Measurements from ENCODE around the gene IFT20. TPM values are rescaled to one million over a fixed set of nuclear protein-coding genes. Genes with fewer than 3 reads are reported as not detected.

IFT20 gene
- total and polyA plus RNA-seq, 9 of the 15 experiments (the other 6 are each of a cell fraction or from before 2014, with no cell fraction given) = 11.2 to 38.6 (median 20.1) TPM

DNA sequence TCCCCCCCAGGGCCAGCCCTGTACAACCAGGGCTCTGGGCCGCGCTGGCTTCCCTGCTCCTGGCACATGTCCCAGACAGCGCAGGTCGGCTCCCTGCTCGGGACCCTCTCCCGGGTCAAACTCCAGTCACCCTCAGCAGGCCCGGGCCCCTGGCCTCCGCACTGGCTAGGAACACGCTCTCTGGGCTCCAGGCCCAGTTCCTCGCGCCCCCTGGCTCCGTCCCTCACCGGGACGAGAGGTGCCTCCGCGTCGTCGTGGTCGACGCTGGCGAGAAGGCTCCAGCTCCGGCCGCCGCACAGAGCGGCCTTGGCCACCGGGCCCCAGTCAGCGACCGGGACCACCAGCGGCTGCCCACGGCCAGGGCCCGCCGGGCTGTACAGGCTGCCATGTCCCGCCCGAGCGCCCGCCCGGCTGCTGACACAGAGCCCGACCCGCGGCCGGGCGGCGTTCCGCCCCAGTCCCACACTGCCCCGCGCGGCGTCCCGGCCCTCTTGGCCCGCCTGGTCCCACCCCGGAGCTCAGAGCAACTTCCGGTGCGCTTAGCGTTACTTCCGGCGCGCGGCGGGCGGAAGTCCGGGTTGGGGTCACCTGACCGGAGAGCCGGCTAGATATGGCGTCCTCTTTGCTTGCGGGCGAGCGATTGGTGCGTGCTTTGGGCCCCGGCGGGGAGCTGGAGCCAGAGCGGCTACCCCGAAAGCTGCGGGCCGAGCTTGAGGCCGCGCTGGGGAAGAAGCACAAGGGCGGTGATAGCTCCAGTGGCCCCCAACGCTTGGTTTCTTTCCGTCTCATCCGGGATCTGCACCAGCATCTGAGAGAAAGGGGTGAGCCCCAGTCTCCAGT lies 22.0 kb upstream of the IFT20 start, which contains the start of gene POLDIP2 (continued):
- TF ChIP-seq GABPA (tag; conservative IDR thresholded peaks at IDR 0.05; ENCODE audit: low read depth) (peak; percentile 100), NRF1 (conservative IDR thresholded peaks at IDR 0.05 in 1 of 2, IDR thresholded peaks at IDR 0.05 in 1 of 2) (no peak; a peak in 2 of 4 replicates), POLR2A (conservative IDR thresholded peaks at IDR 0.05) (peak; percentile 88), MEF2D (tag; conservative IDR thresholded peaks at IDR 0.05; ENCODE audit: low read depth) (no peak), SIRT6 (IDR thresholded peaks at IDR 0.05; ENCODE audit: low read depth, low read length) (no peak), ZNF239 (CRISPR knock-in tag; IDR thresholded peaks at IDR 0.05) (no peak), MTA2 (IDR thresholded peaks at IDR 0.05; ENCODE audit: low read depth) (no peak), ZNF133 (CRISPR knock-in tag; IDR thresholded peaks at IDR 0.05) (no peak), CBX1 (IDR thresholded peaks at IDR 0.05; ENCODE audit: low read depth) (peak; percentile 35; the same call in 1 of the 2 replicates), SAFB (IDR thresholded peaks at IDR 0.05; ENCODE audit: borderline replicate concordance, low read depth, low read length) (no peak), NR1H2 (CRISPR knock-in tag; IDR thresholded peaks at IDR 0.05) (no peak), ZNF780A (CRISPR knock-in tag; IDR thresholded peaks at IDR 0.05) (no peak), KAT8 (IDR thresholded peaks at IDR 0.05; ENCODE audit: low read depth) (no peak), TOE1 (IDR thresholded peaks at IDR 0.05; ENCODE audit: borderline replicate concordance) (peak; percentile 90), TOE1 (CRISPR knock-in tag; IDR thresholded peaks at IDR 0.05; ENCODE audit: borderline replicate concordance, low read depth) (no peak), E2F8 (IDR thresholded peaks at IDR 0.05; ENCODE audit: low read depth, partially characterized antibody) (peak; percentile 97), SMARCB1 (IDR thresholded peaks at IDR 0.05; ENCODE audit: insufficient read length, low read depth) (no peak), IRF2 (CRISPR knock-in tag; IDR thresholded peaks at IDR 0.05) (no peak), SMAD3 (CRISPR knock-in tag; conservative IDR thresholded peaks at IDR 0.05) (no peak), ZBTB1 (CRISPR knock-in tag; IDR thresholded peaks at IDR 0.05; ENCODE audit: borderline replicate concordance, low read depth) (no peak), KLF6 (CRISPR knock-in tag; IDR thresholded peaks at IDR 0.05; ENCODE audit: borderline replicate concordance) (no peak), DACH1 (IDR thresholded peaks at IDR 0.05; ENCODE audit: partially characterized antibody) (no peak)
- TF ChIP-seq, protein P1, sequence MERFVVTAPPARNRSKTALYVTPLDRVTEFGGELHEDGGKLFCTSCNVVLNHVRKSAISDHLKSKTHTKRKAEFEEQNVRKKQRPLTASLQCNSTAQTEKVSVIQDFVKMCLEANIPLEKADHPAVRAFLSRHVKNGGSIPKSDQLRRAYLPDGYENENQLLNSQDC (CRISPR knock-in tag; IDR thresholded peaks at IDR 0.05) = no peak
- TF ChIP-seq, protein P2, sequence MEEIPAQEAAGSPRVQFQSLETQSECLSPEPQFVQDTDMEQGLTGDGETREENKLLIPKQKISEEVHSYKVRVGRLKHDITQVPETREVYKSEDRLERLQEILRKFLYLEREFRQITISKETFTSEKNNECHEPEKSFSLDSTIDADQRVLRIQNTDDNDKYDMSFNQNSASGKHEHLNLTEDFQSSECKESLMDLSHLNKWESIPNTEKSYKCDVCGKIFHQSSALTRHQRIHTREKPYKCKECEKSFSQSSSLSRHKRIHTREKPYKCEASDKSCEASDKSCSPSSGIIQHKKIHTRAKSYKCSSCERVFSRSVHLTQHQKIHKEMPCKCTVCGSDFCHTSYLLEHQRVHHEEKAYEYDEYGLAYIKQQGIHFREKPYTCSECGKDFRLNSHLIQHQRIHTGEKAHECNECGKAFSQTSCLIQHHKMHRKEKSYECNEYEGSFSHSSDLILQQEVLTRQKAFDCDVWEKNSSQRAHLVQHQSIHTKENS (CRISPR knock-in tag; IDR thresholded peaks at IDR 0.05) = no peak
- TF ChIP-seq, protein P3, sequence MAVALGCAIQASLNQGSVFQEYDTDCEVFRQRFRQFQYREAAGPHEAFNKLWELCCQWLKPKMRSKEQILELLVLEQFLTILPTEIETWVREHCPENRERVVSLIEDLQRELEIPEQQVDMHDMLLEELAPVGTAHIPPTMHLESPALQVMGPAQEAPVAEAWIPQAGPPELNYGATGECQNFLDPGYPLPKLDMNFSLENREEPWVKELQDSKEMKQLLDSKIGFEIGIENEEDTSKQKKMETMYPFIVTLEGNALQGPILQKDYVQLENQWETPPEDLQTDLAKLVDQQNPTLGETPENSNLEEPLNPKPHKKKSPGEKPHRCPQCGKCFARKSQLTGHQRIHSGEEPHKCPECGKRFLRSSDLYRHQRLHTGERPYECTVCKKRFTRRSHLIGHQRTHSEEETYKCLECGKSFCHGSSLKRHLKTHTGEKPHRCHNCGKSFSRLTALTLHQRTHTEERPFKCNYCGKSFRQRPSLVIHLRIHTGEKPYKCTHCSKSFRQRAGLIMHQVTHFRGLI (CRISPR knock-in tag; IDR thresholded peaks at IDR 0.05) = no peak

Measured in K562 (cell line).